Sigmoid colon (tissue), 7 donors: ENCODE data around the gene PSMA5. TPM values are rescaled to one million over a fixed set of nuclear protein-coding genes. Genes with fewer than 3 reads are reported as not detected.

ENCODE experiments used
- DNase-seq: peaks from one replicate; pipeline ENCODE4 v3.0.0-alpha.2; 2019
- H3K27ac ChIP-seq, 4 donors: fragments of 200-600 bp; sonication (generic); one replicate each; pipeline ENCODE4 v1.5.1; 2016 to 2019; ENCODE audit warnings: mild to moderate bottlenecking in 1 of 4
- H3K27me3 ChIP-seq, 3 donors: fragments of 200-600 bp; sonication (generic); one replicate each; pipeline ENCODE4 v1.5.1; 2019; ENCODE audit warnings: mild to moderate bottlenecking in 1 of 3
- H3K36me3 ChIP-seq, 4 donors: fragments of 200-600 bp; sonication (generic); one replicate each; pipeline ENCODE4 v1.5.1; 2016 to 2019
- H3K4me1 ChIP-seq, 4 donors: fragments of 200-600 bp; sonication (generic); one replicate each; pipeline ENCODE4 v1.5.1; 2017 to 2019
- H3K4me3 ChIP-seq, 4 donors: fragments of 200-600 bp; sonication (generic); one replicate each; pipeline ENCODE4 v1.5.1; 2017 to 2019; ENCODE audit warnings: mild to moderate bottlenecking in 2 of 4, moderate library complexity in 1 of 4
- H3K9me3 ChIP-seq, 4 donors: fragments of 200-600 bp in 3 of 4; sonication (generic) in 3 of 4; one replicate each; pipeline versions ENCODE4 v1.5.1 to v1.6.1; 2013 to 2019
- EP300 ChIP-seq, 4 donors: sonication (generic); formaldehyde crosslinking; IDR thresholded peaks; one replicate each; pipeline ENCODE4 v1.6.1; 2017; ENCODE audit warnings: antibody characterized with exemption in 4 of 4
- POLR2A ChIP-seq, 2 donors: fragments of 450-650 bp; IDR thresholded peaks; one replicate each; pipeline ENCODE4 v1.6.1; 2016; ENCODE audit warnings: antibody characterized with exemption in 2 of 2, mild to moderate bottlenecking in 2 of 2, moderate library complexity in 2 of 2
- POLR2AphosphoS5 ChIP-seq, 4 donors: sonication (generic); formaldehyde crosslinking; IDR thresholded peaks; one replicate each; pipeline ENCODE4 v1.6.1; 2017; ENCODE audit warnings: antibody characterized with exemption in 4 of 4
- WGBS, 2 donors: extraction: QIAGEN DNeasy Blood & Tissue Kit; methylation state at CpG; one replicate each; pipeline ENCODE4 v1.1.7; 2013; 5-methylcytosine and 5-hydroxymethylcytosine counted together
- intact Hi-C: fragments of 100-400 bp; cut with DNase I; formaldehyde crosslinking; loops from one replicate; pipeline ENCODE4 v1.15.1; 2023
- polyA plus RNA-seq, 3 donors: library from polyadenylated mRNA; stranded (reverse); fragments of 200-250 nt; gene quantifications; one replicate each; pipeline ENCODE4 v1.2.3, GENCODE V29; 2013
- total RNA-seq, 4 donors: library from RNA; depleted of rRNA; stranded (reverse); fragments of >200 nt; gene quantifications; one replicate each; pipeline ENCODE4 v1.1.0, GENCODE V29; 2016
- TF ChIP-seq, protein P1 (sequence below), 4 experiments: fragments of 450-650 bp in 3 of 4; fragments of 200-600 bp in 1 of 4; IDR thresholded peaks; one replicate each; pipeline ENCODE4 v1.5.1; 2016 to 2019; ENCODE audit warnings: antibody characterized with exemption in 4 of 4, mild to moderate bottlenecking in 3 of 4, moderate library complexity in 2 of 4
- donor health status: healthy with polysubstance abuse.
- donor health status: Bipolar disorder and iron deficiency.
- donor health status: healthy.

Gene PSMA5
- total and polyA plus RNA-seq, 7 donors, result 18.8 to 113 (median 57.6) TPM

DNA sequence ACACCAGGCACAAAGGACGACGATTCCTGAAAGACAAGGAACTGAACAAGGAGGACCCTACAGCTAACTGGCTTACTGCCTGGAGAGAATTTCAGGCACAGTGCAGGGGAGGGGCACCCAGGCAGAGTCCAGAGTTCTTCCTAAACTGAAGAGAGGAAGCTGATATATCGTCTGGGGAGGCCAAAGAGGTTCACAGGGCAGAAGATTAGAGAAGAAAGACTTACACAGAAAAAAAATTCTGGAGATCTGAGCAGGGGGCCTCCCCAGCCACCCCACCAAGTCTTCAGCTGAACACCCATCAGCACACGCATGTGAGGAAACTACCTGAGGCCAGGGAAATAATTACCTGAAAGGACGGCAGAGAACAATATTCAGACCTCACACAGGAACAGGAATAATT, 53.1 kb downstream of the PSMA5 start:
- H3K4me3 ChIP-seq, result no peak overlapping the region
- H3K27me3 ChIP-seq, result no peaks in the 10 kb centered on the region
- WGBS, 2 donors, result 16 to 47% methylated on average over 5 of the region's 5 CpGs
- peaks cover 0 to 64% (median 49%) of the 10 kb centered on the region in 4 donors for H3K4me1 ChIP-seq
- no peaks in the 10 kb centered on the region for H3K9me3 ChIP-seq
- TF ChIP-seq, protein P1, sequence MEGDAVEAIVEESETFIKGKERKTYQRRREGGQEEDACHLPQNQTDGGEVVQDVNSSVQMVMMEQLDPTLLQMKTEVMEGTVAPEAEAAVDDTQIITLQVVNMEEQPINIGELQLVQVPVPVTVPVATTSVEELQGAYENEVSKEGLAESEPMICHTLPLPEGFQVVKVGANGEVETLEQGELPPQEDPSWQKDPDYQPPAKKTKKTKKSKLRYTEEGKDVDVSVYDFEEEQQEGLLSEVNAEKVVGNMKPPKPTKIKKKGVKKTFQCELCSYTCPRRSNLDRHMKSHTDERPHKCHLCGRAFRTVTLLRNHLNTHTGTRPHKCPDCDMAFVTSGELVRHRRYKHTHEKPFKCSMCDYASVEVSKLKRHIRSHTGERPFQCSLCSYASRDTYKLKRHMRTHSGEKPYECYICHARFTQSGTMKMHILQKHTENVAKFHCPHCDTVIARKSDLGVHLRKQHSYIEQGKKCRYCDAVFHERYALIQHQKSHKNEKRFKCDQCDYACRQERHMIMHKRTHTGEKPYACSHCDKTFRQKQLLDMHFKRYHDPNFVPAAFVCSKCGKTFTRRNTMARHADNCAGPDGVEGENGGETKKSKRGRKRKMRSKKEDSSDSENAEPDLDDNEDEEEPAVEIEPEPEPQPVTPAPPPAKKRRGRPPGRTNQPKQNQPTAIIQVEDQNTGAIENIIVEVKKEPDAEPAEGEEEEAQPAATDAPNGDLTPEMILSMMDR (IDR thresholded peaks at IDR 0.05), result no peak
- TF ChIP-seq EP300 (IDR thresholded peaks at IDR 0.05), result no peak
- no peak for TF ChIP-seq POLR2AphosphoS5 (IDR thresholded peaks at IDR 0.05)
- no peak for TF ChIP-seq POLR2A (IDR thresholded peaks at IDR 0.05)
- intact Hi-C loops, result no loop called here
- peak overlapping the region in 3 of 4 donors; percentile 29 to 92 (median 91) for H3K27ac ChIP-seq
- H3K36me3 ChIP-seq, result no peaks in the 10 kb centered on the region
- no peak for DNase-seq

DNA sequence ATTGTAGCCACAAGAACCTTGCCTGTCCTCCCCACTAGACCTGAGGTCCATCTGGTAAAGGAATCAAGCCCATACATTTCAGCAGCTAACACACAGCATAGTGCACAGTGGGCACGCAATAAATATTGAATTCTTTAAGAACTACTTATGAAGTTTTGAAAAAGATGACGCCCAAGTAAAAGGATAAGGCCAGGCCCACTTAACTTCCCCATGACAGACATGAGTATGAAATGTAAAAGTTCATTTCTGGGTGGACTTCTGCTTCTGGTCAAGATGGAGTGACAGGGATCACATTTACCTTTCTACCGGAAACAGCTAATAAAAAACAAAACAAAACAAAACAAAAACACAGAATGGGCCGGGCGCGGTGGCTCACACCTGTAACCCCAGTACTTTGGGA, 54.0 kb downstream of the PSMA5 start:
- intact Hi-C loops, result no loop called here
- TF ChIP-seq POLR2AphosphoS5 (IDR thresholded peaks at IDR 0.05) (no peak), EP300 (IDR thresholded peaks at IDR 0.05) (no peak), POLR2A (IDR thresholded peaks at IDR 0.05) (no peak)
- TF ChIP-seq, protein P1 (IDR thresholded peaks at IDR 0.05), result no peak
- H3K4me1 ChIP-seq, result peaks cover 0 to 64% (median 45%) of the 10 kb centered on the region in 4 donors
- peak overlapping the region; percentile 76 to 92 (median 88) for H3K27ac ChIP-seq
- 92 to 93% methylated on average over 6 of the region's 6 CpGs for WGBS, 2 donors
- no peak overlapping the region for H3K4me3 ChIP-seq
- no peaks in the 10 kb centered on the region for H3K9me3 ChIP-seq
- no peaks in the 10 kb centered on the region for H3K27me3 ChIP-seq
- no peak for DNase-seq
- H3K36me3 ChIP-seq, result peaks cover 0 to 3% (median under 1%) of the 10 kb centered on the region in 4 donors

DNA sequence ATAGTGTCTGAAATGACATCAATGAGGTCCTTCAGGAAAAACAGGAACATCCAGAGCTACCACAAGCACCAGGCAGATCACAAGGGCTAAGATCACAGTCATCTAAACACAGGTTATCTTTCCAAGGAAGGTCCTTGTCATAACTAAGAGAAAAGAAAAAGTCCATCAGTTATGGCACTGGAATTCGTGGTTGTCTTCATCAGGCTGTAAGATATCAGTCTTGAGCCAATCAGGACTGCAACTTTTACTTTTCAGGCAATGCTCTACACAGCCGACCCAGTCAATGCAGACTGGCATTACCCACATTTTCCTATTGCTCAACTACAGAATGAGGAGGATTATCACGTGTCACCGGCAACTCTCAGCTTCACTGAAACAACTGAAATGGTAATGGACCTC, 54.9 kb downstream of the PSMA5 start:
- DNase-seq, result peak; percentile 74
- peak overlapping the region in 3 of 4 donors; percentile 6 to 29 (median 22) for H3K4me3 ChIP-seq
- 68 to 79% methylated on average over 4 of the region's 4 CpGs for WGBS, 2 donors

DNA sequence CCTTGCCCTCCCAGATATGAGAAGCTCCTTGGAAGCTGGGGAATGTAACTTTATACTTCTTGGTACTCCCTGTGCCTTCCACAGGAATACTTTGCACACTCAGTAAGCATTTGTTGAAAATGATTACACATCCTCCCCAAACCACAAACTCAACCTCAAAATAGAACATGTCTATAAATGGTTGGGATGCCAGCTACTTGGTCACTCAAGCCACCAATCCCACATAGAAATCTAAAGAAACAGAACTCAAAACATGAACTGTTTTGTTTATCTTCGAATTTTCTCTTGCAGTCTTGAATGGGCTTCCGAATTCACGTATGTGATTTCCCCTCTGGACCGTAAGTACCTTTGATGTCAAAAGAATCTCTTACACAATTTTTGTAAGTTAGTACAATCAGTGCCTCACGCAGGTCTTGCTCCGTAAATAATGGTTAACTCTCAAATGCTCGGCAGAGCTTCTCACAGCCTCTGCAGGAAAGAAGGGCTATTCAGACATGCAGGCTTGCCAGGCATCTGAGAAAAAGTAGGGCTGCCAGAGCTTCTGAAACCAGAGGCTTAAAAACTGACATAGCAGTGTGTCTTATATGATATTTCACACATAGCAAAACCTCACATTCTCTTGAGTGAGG, 55.4 kb downstream of the PSMA5 start:
- H3K4me1 ChIP-seq, result peaks cover 0 to 57% (median 42%) of the 10 kb centered on the region in 4 donors
- H3K9me3 ChIP-seq, result no peaks in the 10 kb centered on the region
- H3K27me3 ChIP-seq, result no peaks in the 10 kb centered on the region
- intact Hi-C loops, result no loop called here
- WGBS, 2 donors, result 33 to 70% methylated on average over 7 of the region's 7 CpGs
- H3K36me3 ChIP-seq, result peaks cover 0 to 18% (median 9%) of the 10 kb centered on the region in 4 donors
- DNase-seq, result no peak
- H3K27ac ChIP-seq, result peak overlapping the region; percentile 76 to 92 (median 88)
- peak overlapping the region in 3 of 4 donors; percentile 6 to 29 (median 22) for H3K4me3 ChIP-seq
- TF ChIP-seq EP300 (IDR thresholded peaks at IDR 0.05) (peak in 2 of 4 donors; percentile 13 to 53), POLR2AphosphoS5 (IDR thresholded peaks at IDR 0.05) (peak in 1 of 4 donors; percentile 34), POLR2A (IDR thresholded peaks at IDR 0.05) (no peak)
- TF ChIP-seq, protein P1 (IDR thresholded peaks at IDR 0.05), result no peak

More for the DNA sequence above, 54.9 kb downstream of the PSMA5 start:
- peak overlapping the region; percentile 76 to 92 (median 88) for H3K27ac ChIP-seq
- TF ChIP-seq, protein P1 (IDR thresholded peaks at IDR 0.05), result no peak
- TF ChIP-seq EP300 (IDR thresholded peaks at IDR 0.05) (no peak), POLR2AphosphoS5 (IDR thresholded peaks at IDR 0.05) (peak; percentile 37 to 64 (median 48))
- intact Hi-C loops, result no loop called here
- H3K4me1 ChIP-seq, result peaks cover 0 to 57% (median 42%) of the 10 kb centered on the region in 4 donors
- no peaks in the 10 kb centered on the region for H3K27me3 ChIP-seq
- peaks cover 0 to 12% (median 8%) of the 10 kb centered on the region in 4 donors for H3K36me3 ChIP-seq
- H3K9me3 ChIP-seq, result no peaks in the 10 kb centered on the region
